Mucosa of descending colon (tissue), 3 donors: ENCODE data around the gene CPNE4. TPM values are rescaled to one million over a fixed set of nuclear protein-coding genes. Genes with fewer than 3 reads are reported as not detected.

Source experiments
- ATAC-seq: fragments of 200-7000 bp; cut with Tn5 transposase; one replicate; pipeline ENCODE4 v1.9.1; 2020; ENCODE audit warnings: mild to moderate bottlenecking, moderate library complexity
- DNase-seq, 3 donors: peaks; one replicate each; pipeline ENCODE4 v3.0.0-alpha.2; 2020
- H3K36me3 ChIP-seq: fragments of 200-600 bp; one replicate; pipeline ENCODE4 v1.8.0; 2021; ENCODE audit warnings: low read depth, mild to moderate bottlenecking
- H3K4me1 ChIP-seq: fragments of 200-600 bp; one replicate; pipeline ENCODE4 v1.8.0; 2021; ENCODE audit warnings: low read depth, mild to moderate bottlenecking
- H3K4me3 ChIP-seq: fragments of 200-600 bp; one replicate; pipeline ENCODE4 v1.8.0; 2021; ENCODE audit warnings: mild to moderate bottlenecking
- H3K9me3 ChIP-seq: fragments of 200-600 bp; one replicate; pipeline ENCODE4 v1.8.0; 2021; ENCODE audit warnings: mild to moderate bottlenecking
- intact Hi-C, 2 donors: fragments of 100-400 bp; cut with DNase I in 1 of 2; cut with micrococcal nuclease in 1 of 2; formaldehyde crosslinking; loops; one replicate each; pipeline versions ENCODE4 v1.11.0 to v1.11.1; 2022; cut with DNase I, micrococcal nuclease
- total RNA-seq, 3 donors: library from RNA; stranded (reverse); fragmentation: NEBNext Ultra II Directional in 2 of 3; extraction: Animal tissue kit (Norgen Biotek cat#: 25700) in 2 of 3; gene quantifications; one replicate each; pipeline versions ENCODE4 v1.2.1 to v1.2.4, GENCODE V29; 2021 to 2023
- TF ChIP-seq, protein P1 (sequence below): fragments of 200-600 bp; IDR thresholded peaks from one replicate; pipeline ENCODE4 v1.8.0; 2022; ENCODE audit warnings: antibody characterized with exemption, mild to moderate bottlenecking
- donor health status: DM: no; HTN: no; CAD: no; lungs with moderate emphysema.
- donor health status: DM: no; HTN: no; CAD: no.
- donor health status: DM: no; HTN: yes; CAD: no.

The CPNE4 gene
- total RNA-seq, 3 donors from 2014 or later: 0.96 to 3.0 (median 1.1) TPM

DNA sequence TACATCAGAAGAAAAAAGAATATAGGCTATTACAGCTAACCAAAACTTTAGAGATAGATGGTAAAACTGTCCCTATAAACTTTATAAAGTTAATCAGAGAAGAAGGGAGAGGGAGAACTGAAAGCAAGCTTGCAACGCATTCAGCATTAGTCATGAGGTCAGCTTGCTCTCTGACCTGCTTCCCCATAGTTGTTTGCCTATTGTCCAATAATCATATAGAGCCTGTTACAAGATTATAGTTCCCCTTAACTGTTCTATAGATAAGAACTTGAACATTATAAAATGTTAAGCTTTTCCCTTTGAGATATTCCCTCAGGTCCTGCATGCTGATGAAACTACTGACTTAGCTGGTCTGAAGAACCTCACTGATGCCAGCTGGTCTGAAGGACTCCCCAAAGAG, 74.5 kb downstream of the CPNE4 start:
- no peak for ATAC-seq

DNA sequence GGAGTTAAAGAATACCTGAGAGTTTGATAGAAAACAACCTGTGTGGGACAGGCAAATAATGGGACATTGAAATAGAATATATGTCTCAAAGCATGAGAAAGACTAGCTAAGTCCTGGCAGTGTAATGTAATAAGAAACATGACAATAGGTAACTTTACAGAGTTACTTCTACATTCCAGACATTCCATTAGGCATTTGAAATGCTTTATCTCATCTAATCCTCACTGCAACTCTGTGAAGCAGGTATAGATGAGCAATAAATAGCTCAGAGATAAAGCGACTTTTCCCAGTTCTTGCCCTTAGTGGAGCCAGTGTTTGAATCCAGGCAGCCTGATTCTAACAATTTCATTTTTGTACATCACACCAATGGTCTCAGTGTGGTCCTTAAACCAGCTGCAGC, 76.8 kb downstream of the CPNE4 start:
- H3K36me3 ChIP-seq: no peaks in the 10 kb centered on the region
- H3K9me3 ChIP-seq: no peaks in the 10 kb centered on the region
- intact Hi-C loops: no loop called here
- H3K4me3 ChIP-seq: no peak overlapping the region
- ATAC-seq (no peak), DNase-seq (no peak)
- H3K4me1 ChIP-seq: no peaks in the 10 kb centered on the region
- TF ChIP-seq, protein P1, sequence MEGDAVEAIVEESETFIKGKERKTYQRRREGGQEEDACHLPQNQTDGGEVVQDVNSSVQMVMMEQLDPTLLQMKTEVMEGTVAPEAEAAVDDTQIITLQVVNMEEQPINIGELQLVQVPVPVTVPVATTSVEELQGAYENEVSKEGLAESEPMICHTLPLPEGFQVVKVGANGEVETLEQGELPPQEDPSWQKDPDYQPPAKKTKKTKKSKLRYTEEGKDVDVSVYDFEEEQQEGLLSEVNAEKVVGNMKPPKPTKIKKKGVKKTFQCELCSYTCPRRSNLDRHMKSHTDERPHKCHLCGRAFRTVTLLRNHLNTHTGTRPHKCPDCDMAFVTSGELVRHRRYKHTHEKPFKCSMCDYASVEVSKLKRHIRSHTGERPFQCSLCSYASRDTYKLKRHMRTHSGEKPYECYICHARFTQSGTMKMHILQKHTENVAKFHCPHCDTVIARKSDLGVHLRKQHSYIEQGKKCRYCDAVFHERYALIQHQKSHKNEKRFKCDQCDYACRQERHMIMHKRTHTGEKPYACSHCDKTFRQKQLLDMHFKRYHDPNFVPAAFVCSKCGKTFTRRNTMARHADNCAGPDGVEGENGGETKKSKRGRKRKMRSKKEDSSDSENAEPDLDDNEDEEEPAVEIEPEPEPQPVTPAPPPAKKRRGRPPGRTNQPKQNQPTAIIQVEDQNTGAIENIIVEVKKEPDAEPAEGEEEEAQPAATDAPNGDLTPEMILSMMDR: no peak

More for the DNA sequence above, 74.5 kb downstream of the CPNE4 start:
- TF ChIP-seq, protein P1: no peak
- Histone ChIP-seq H3K36me3 (no peaks in the 10 kb centered on the region), H3K4me3 (no peak overlapping the region), H3K4me1 (no peaks in the 10 kb centered on the region), H3K9me3 (no peaks in the 10 kb centered on the region)
- intact Hi-C loops: no loop called here
- peak in 1 of 3 donors; percentile 3 for DNase-seq

DNA sequence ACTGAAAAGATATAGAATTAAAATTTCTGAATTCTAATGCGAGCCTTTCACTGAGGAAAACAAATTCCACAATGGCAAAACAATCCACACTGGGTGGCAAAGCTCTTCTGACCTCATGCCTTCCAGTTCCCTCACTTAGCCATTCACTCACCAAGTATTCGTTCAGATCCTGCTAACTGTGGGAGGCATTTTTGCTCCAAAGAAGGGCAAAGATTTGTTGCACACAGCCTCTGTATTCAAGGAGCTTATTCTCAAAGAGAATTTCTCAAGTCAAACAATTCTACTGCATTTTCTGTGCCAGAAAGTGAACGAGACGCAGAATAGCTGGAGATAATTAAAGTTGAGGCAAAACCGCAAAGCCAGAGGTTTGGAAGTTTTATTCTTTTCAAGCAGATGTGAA, 77.3 kb downstream of the CPNE4 start:
- ATAC-seq: no peak

DNA sequence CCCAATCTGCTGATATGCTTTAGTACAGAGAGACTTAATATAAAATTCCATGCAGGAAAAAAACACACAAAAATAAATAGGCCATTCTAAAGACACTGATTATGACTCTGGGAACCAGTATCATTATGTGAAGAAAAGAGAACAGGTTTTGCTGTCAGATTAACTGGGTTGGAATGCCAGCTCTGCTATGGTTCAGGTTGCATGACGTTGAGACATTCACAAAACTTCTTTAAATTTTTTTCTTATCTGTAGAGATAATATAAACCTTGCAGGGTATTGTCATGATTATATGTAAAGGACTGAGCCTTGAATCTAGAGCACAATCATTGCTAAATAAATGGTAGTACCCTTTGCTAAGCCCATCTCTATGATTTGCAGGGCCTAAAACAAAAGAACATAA, 86.0 kb downstream of the CPNE4 start:
- H3K9me3 ChIP-seq: no peaks in the 10 kb centered on the region
- DNase-seq (no peak), ATAC-seq (no peak)
- intact Hi-C loops: no loop called here
- no peaks in the 10 kb centered on the region for H3K36me3 ChIP-seq
- no peaks in the 10 kb centered on the region for H3K4me1 ChIP-seq
- no peak overlapping the region for H3K4me3 ChIP-seq
- TF ChIP-seq, protein P1: no peak

More for the DNA sequence above, 77.3 kb downstream of the CPNE4 start:
- Histone ChIP-seq H3K36me3 (no peaks in the 10 kb centered on the region), H3K9me3 (no peaks in the 10 kb centered on the region), H3K4me1 (no peaks in the 10 kb centered on the region), H3K4me3 (no peak overlapping the region)
- intact Hi-C loops: no loop called here
- no peak for DNase-seq
- TF ChIP-seq, protein P1: no peak

DNA sequence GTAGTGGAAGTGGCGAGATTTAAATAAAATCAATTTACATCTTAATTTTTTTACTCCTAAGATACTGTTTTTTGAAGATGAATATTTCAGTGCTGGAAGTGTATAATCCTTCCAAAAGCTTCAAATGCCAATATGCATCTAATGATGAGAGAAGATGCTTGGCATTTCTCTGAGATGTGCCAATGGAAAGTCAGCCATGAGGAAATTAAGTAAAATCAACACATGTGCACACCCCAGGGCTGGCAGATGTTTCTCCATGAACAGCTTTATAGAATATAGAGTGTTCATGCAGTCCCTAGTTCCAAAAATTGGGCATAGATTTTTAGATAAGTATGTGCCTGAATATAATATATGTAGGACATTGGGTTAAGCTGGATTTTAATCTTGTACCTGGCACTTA, 90.1 kb downstream of the CPNE4 start:
- ATAC-seq (no peak), DNase-seq (no peak)
- intact Hi-C loops: no loop called here
- no peaks in the 10 kb centered on the region for H3K36me3 ChIP-seq
- no peak overlapping the region for H3K4me3 ChIP-seq
- H3K4me1 ChIP-seq: no peaks in the 10 kb centered on the region
- no peaks in the 10 kb centered on the region for H3K9me3 ChIP-seq
- TF ChIP-seq, protein P1: no peak

DNA sequence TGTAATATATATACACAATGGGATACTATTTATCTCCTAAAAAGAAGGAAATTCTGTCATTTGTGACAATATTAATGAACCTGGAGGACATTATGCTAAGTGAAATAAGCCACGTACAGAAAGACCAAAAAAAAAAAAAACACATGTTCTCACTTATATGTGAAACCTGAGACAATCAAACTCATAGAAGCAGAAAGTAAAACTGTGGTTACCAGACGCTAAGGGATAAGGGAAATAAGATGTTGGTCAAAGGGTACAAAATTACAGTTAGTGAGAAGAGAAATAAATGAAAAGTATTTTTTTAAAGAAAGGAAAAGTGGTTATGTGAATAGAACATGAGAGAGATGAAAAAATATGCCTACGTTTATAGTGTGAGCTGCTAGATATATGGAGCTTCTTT, 101.1 kb downstream of the CPNE4 start:
- H3K4me3 ChIP-seq: no peak overlapping the region
- no peaks in the 10 kb centered on the region for H3K9me3 ChIP-seq
- H3K36me3 ChIP-seq: no peaks in the 10 kb centered on the region
- TF ChIP-seq, protein P1: no peak
- DNase-seq (no peak), ATAC-seq (no peak)
- H3K4me1 ChIP-seq: no peaks in the 10 kb centered on the region
- intact Hi-C loops: no loop called here
